Tibial artery (tissue), 4 donors: ENCODE results near the gene CWC22.

Experiments used
- DNase-seq, 2 donors: peaks; one replicate each; pipeline ENCODE4 v3.0.0-alpha.2; 2019
- H3K27ac ChIP-seq, 2 donors: fragments of 200-600 bp; sonication (generic) in 1 of 2; 1 replicate in 1 of 2; 2 replicates in 1 of 2; pipeline ENCODE4 v1.5.1; 2018 to 2019; ENCODE audit warnings: mild to moderate bottlenecking in 1 of 2
- H3K27me3 ChIP-seq, 2 donors: fragments of 200-600 bp; sonication (generic) in 1 of 2; one replicate each; pipeline versions ENCODE4 v1.5.1 to v1.6.0; 2016 to 2019
- H3K36me3 ChIP-seq, 3 donors: fragments of 200-600 bp; sonication (generic) in 2 of 3; one replicate each; pipeline ENCODE4 v1.5.1; 2016 to 2019; ENCODE audit warnings: mild to moderate bottlenecking in 2 of 3
- H3K4me1 ChIP-seq, 4 donors: fragments of 200-600 bp; sonication (generic) in 2 of 4; 1 replicate in 3 of 4; 2 replicates in 1 of 4; pipeline ENCODE4 v1.5.1; 2016 to 2019
- H3K4me3 ChIP-seq, 2 donors: fragments of 200-600 bp; sonication (generic) in 1 of 2; 1 replicate in 1 of 2; 2 replicates in 1 of 2; pipeline ENCODE4 v1.5.1; 2018 to 2019; ENCODE audit warnings: mild to moderate bottlenecking in 2 of 2
- H3K9me3 ChIP-seq, 3 donors: fragments of 200-600 bp; sonication (generic) in 1 of 3; one replicate each; pipeline ENCODE4 v1.5.1; 2016 to 2019
- intact Hi-C: fragments of 100-400 bp; cut with DNase I; formaldehyde crosslinking; loops from one replicate; pipeline ENCODE4 v1.15.0; 2023; ENCODE audit warnings: low total_unique reads
- TF ChIP-seq, protein P1 (sequence below), 2 experiments: fragments of 200-600 bp in 1 of 2; fragments of 450-650 bp in 1 of 2; IDR thresholded peaks; one replicate each; pipeline ENCODE4 v1.5.1; 2017 to 2019; ENCODE audit warnings: antibody characterized with exemption in 2 of 2, mild to moderate bottlenecking in 1 of 2, moderate library complexity in 1 of 2

Gene CWC22

DNA sequence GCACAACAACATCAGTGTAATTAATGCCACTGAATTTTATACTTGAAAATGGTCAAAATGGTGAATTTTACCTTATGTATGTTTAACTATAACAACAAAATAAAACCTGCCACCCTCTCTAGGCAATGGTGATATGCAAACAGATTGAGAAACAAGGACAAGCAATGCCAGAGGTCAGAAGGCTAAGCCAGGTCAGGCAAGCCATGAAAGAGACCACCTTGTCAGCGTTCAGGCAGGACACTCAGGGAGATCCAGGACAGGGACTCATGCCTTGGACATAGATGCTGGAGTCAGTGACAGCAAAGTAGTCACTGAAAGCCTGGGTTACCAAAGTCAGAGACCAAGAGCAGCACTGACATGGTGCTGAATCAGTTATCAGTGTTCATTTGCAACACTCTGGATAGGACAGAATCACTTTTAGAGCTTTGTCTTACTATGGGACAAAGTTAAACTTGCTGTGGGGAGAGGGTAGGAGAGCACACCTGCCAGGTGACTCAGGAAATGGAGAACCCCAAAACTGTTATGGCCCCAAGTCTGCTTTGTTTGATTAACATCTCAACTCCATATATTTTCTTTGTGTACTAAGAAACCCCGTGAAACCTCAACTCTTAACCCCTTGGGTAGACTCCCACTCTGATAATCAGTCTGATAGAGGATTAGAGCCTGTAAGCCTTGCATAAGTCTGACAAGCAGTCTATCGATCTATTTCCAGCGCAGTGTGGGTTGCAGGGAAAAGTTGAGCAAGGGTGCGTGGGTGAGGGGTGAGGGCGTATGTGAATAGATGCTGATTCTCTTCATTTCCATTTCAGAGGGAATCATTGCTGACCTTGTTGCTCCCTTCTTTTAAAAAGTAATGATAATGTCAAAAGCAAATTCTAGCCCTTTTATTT is 97.0 kb downstream of the CWC22 start:
- Histone ChIP-seq H3K4me1 (no peaks in the 10 kb centered on the region), H3K36me3 (no peaks in the 10 kb centered on the region), H3K27ac (no peak overlapping the region), H3K4me3 (no peak overlapping the region), H3K9me3 (no peaks in the 10 kb centered on the region), H3K27me3 (no peaks in the 10 kb centered on the region)
- TF ChIP-seq, protein P1, sequence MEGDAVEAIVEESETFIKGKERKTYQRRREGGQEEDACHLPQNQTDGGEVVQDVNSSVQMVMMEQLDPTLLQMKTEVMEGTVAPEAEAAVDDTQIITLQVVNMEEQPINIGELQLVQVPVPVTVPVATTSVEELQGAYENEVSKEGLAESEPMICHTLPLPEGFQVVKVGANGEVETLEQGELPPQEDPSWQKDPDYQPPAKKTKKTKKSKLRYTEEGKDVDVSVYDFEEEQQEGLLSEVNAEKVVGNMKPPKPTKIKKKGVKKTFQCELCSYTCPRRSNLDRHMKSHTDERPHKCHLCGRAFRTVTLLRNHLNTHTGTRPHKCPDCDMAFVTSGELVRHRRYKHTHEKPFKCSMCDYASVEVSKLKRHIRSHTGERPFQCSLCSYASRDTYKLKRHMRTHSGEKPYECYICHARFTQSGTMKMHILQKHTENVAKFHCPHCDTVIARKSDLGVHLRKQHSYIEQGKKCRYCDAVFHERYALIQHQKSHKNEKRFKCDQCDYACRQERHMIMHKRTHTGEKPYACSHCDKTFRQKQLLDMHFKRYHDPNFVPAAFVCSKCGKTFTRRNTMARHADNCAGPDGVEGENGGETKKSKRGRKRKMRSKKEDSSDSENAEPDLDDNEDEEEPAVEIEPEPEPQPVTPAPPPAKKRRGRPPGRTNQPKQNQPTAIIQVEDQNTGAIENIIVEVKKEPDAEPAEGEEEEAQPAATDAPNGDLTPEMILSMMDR (IDR thresholded peaks at IDR 0.05) = no peak
- no peak for DNase-seq
- intact Hi-C loops = no loop called here

DNA sequence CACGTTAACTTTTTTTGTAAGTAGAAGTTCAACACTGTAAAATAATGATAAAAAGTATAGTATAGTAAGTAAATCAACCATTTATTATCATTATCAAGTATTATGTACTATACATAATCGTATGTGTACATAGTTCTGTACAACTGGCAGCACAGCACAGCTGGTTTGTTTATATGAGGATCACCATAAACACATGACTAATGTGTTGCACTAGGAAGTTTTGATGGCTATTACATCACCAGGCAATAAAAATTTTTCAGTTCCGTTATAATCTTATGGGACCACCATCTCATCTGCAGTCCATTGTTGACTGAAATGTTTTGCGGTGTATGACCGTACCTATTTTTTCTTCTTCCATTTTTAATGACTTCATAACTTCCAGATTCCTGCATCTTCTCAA is 106.4 kb downstream of the CWC22 start:
- Histone ChIP-seq H3K27ac (no peak overlapping the region), H3K27me3 (no peaks in the 10 kb centered on the region), H3K4me1 (no peaks in the 10 kb centered on the region), H3K9me3 (no peaks in the 10 kb centered on the region), H3K36me3 (no peaks in the 10 kb centered on the region), H3K4me3 (no peak overlapping the region)
- TF ChIP-seq, protein P1 (IDR thresholded peaks at IDR 0.05) = no peak
- no peak for DNase-seq
- intact Hi-C loops = no loop called here

DNA sequence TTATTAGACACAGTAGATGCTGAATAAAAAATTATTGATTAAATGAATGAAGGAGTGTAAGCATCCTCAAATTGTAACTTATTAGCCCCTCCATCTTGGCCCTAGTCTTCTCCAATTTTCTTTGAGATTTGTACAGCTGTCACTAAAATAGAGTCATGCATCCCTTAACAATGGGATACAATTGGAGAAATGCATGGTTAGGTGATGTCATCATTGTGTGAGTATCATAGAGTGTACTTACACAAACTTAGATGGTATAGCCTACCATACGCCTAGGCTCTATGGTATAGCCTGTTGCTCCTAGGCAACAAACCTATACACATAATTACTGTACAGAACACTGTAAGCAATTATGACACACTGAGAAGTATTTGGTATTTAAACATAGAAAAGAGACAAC is 107.4 kb downstream of the CWC22 start:
- no peaks in the 10 kb centered on the region for H3K27me3 ChIP-seq
- H3K4me3 ChIP-seq = no peak overlapping the region
- H3K27ac ChIP-seq = no peak overlapping the region
- H3K36me3 ChIP-seq = no peaks in the 10 kb centered on the region
- intact Hi-C loops = no loop called here
- no peaks in the 10 kb centered on the region for H3K4me1 ChIP-seq
- TF ChIP-seq, protein P1 (IDR thresholded peaks at IDR 0.05) = no peak
- DNase-seq = no peak
- H3K9me3 ChIP-seq = no peaks in the 10 kb centered on the region

DNA sequence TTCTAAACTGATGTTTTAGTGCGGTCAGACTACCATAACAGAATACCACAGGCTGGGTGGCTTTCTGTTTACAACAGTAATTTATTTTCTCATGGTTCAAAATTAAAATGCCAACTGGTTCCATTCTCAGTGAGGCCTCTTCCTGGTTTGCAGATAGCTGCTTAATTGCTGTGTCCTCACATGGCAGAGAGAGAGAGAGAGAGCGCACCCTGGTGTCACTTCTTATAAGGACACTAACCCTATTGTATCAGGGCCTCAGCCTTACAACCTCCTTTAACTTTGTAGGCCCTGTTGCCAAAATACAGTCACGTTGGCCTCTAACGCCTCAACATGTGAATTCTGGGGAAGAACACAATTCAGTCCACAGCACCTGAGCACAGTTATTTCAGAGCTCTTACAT is 108.2 kb downstream of the CWC22 start:
- DNase-seq = no peak
- TF ChIP-seq, protein P1 (IDR thresholded peaks at IDR 0.05) = no peak
- no peaks in the 10 kb centered on the region for H3K27me3 ChIP-seq
- no peak overlapping the region for H3K27ac ChIP-seq
- H3K4me1 ChIP-seq = no peaks in the 10 kb centered on the region
- H3K4me3 ChIP-seq = no peak overlapping the region
- no peaks in the 10 kb centered on the region for H3K9me3 ChIP-seq
- intact Hi-C loops = no loop called here
- no peaks in the 10 kb centered on the region for H3K36me3 ChIP-seq
